ENCODE measurements around the gene HMGCL.

DNA sequence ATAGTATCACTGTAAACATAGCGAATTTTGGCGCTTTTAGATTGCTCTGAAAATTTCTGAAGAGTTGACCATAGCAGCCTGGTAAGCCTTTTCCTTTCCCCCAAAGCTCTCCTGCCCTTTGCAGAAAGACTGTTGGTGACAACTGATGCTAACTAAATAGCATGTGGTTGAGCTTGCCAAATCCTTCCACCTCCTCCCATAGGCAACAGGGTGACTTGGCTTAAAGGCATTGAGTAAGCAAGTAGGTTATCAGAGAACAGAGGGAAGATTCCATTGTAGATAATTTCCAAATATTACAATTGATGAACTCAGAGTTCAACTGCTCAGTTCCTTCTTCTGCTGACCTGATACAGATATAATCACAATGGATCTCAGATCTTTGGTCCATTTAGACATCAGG is 19.9 kb upstream of the HMGCL start:
- TF ChIP-seq, protein P1, sequence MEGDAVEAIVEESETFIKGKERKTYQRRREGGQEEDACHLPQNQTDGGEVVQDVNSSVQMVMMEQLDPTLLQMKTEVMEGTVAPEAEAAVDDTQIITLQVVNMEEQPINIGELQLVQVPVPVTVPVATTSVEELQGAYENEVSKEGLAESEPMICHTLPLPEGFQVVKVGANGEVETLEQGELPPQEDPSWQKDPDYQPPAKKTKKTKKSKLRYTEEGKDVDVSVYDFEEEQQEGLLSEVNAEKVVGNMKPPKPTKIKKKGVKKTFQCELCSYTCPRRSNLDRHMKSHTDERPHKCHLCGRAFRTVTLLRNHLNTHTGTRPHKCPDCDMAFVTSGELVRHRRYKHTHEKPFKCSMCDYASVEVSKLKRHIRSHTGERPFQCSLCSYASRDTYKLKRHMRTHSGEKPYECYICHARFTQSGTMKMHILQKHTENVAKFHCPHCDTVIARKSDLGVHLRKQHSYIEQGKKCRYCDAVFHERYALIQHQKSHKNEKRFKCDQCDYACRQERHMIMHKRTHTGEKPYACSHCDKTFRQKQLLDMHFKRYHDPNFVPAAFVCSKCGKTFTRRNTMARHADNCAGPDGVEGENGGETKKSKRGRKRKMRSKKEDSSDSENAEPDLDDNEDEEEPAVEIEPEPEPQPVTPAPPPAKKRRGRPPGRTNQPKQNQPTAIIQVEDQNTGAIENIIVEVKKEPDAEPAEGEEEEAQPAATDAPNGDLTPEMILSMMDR (IDR thresholded peaks at IDR 0.05) = no peak
- TF ChIP-seq POLR2A (IDR thresholded peaks at IDR 0.05) = no peak

Measured in thyroid gland (tissue), 4 donors.